Fibroblast of skin of right quadriceps (primary cell): ENCODE results near the gene PGLYRP3.

Source experiments
- DNase-seq: peaks from one replicate; pipeline ENCODE4 v3.0.0-alpha.2; 2013

PGLYRP3 gene

DNA sequence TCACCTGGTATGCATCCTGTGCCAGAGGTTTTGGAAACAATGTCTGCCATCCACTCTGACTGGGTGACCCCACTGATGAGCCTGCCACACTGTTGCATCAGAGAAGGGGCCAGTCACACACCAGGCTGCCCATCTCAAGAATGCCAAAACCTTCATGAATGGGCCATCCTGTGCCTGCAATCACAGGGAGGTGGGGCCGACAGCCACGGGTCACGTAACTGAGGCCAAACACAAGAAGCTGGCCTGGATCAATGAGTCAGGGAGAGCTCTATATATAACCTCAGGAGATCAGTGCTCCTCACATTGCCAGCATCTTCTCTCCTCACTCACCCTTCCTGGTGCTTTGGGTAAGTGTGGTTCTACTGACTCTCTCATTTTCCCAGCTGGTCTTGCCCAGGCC is 53.4 kb downstream of the PGLYRP3 start, which contains the start of gene LORICRIN:
Gene LORICRIN (plus strand): TSS at position 301 of the 400 bp plus-strand sequence. CDS start 1,263 bp downstream, outside the sequence.
- no peak for DNase-seq

GRCh38 chr1:153253693-153254092 is 59.1 kb downstream of the PGLYRP3 start:
- no peak for DNase-seq

DNA sequence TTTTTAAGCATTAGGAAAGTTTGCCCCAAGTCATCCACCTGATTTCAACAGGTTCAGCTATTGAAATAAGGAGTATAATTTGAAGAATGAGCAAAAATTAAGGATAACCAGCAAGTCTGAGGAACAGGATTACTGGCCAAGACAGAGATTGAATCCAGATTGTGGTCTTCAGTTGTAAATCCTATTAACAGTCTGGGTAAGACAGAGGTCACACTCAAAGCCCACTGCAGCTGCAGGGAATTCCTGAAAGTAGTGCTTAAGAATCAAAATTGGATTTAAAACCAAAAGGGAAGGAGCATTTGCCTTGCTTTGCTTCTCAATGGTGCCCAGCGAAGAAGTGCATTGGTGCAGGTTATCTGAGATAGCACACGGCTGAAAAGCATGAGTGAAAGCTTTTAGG is 59.7 kb downstream of the PGLYRP3 start:
- DNase-seq = no peak

GRCh38 chr1:153251988-153252387 is 60.8 kb downstream of the PGLYRP3 start:
- no peak for DNase-seq

GRCh38 chr1:153251562-153251961 is 61.2 kb downstream of the PGLYRP3 start:
- DNase-seq = no peak

GRCh38 chr1:153251087-153251486 is 61.7 kb downstream of the PGLYRP3 start:
- DNase-seq = no peak

GRCh38 chr1:153250166-153250565 is 62.6 kb downstream of the PGLYRP3 start:
- no peak for DNase-seq

DNA sequence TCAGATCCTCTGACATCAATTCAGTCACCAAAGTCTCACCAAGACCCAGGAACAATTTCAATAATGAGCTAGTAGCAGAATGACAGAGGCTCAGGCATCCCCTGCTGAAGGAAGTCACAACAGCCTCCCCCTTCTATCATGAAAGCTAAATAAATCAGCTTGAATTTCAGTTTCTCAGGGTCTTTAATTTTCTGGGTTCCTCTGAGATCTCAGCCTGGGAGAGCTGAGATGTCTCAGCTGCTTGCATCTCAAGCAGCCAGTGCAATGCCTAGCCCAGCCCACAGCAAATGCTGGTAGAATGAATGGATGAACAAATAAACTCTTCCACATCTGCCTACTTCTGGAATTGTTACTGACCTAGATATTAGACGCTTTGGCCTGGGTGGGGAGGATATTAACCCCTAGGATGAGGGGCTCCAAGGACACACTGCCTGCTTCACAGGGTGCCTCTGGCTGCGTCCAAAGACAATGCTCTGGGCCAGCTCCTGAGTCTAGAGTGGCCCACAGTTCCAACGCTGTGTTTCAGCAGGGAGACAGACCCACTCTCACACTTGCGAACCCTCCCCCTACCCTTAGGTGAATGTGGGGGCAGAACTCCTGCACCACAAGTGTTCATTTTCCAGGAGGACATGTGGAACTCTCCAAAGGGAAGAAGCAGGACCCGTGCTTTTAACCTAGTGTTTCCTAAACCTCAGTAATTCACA is 64.4 kb downstream of the PGLYRP3 start:
- no peak for DNase-seq
